ENCODE results near the gene FBXO48.

Gene FBXO48

DNA sequence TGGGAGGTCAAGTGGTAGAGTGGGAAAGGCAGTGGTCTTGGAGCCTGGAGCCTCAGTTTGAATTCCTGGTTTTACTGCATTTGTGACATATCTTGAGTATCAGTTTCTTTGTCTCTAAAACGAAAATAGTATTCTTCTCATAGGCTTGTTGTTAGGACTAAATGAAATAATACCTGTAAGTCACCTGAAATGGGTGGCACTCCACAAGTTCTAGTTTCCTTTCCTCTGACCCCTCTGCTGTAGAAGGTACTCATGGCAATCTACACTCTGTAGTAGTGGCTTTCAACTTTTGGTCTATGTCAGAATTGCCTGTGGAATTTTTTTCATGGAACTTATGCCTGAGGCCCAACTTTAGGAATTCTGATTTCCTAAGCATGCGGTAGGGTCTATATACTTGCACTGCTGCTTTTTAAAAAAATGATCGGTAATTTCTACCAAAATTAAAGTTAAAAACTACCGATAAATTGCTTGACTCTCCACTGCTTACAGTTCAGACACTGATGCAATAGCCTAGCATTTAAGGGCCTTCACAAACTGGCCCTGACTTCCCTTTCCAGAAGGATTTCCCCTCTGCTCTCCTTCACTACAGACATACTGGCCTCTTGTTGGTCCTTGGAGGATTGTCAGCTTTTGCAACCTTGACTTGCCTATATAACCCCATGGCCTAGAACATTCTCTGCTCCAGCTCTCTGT, 54.8 kb downstream of the FBXO48 start:
- DNase-seq (ENCODE audit: low read depth) = no peak

DNA sequence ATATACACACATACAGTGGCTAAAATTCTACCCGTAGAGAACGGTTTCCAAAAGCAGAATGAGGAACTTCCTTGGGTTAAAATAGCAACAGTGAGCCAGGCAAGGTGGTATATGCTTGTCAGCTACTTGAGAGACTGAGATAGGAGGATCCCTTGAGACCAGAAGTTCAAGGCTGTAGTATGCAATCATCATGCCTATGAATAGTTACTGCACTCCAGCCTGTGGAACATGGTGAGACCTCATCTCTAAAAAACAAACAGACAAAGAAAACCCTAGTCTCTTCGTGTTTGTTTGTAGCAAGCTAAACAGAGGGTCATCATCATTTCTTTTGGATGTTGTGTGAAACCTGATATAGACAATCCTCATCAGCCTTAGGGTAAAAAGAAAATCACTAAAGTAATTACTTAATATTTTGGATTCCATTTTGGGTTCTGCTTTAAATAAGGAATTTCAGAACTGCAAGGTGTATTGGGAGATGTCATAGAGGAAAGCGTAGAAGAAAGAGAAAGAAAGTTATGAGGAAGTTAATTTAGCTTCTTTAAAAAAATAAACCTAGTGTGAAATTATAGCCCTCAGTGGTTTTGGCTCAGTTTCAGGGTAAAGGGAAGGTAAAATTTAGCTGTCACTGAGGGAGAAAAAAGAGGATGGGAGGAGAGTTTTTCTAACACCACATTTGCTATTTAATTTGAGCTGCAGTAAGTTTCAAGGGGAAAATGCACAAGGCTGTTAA, 55.5 kb downstream of the FBXO48 start:
- no peak for DNase-seq (ENCODE audit: low read depth)

Measured in HS-27A (cell line).